PC-9 (cell line): ENCODE data around the gene LIF. TPM values are rescaled to one million over a fixed set of nuclear protein-coding genes. Genes with fewer than 3 reads are reported as not detected.

Experiments used
- BruUV-seq: library from RNA; stranded (reverse); fragments of 400-500 nt; replicated peaks from 2 replicates; lab custom pipeline; 2021; lab: Mats Ljungman, UMichigan
- CTCF ChIA-PET: fragments of 300-600 bp; sonication (Branson Sonifier 250); formaldehyde crosslinking; loops from one replicate; lab custom pipeline; 2022; ENCODE audit warnings: antibody characterized with exemption; lab: Charles Lee
- POLR2A ChIA-PET: fragments of 300-600 bp; sonication (Branson Sonifier 250); formaldehyde crosslinking; loops from one replicate; lab custom pipeline; 2022; ENCODE audit warnings: antibody characterized with exemption; ENCODE audit not compliant: unreplicated experiment; lab: Charles Lee
- DNase-seq, 2 experiments: peaks; one replicate each; pipeline versions ENCODE4 v3.0.0 to v3.0.0-alpha.2; 2015 to 2022; ENCODE audit warnings: mixed read lengths in 1 of 2
- H2AFZ ChIP-seq: fragments of 200-600 bp; sonication (generic); 2 replicates; pipeline ENCODE4 v1.8.1; 2017; ENCODE audit warnings: antibody characterized with exemption
- H3F3A ChIP-seq: fragments of 200-600 bp; sonication (generic); 2 replicates; pipeline ENCODE4 v1.8.1; 2017; ENCODE audit warnings: antibody characterized with exemption, mild to moderate bottlenecking, low read depth; ENCODE audit not compliant: insufficient read depth
- H3K27ac ChIP-seq: fragments of 200-600 bp; sonication (generic); 2 replicates; pipeline ENCODE4 v1.6.1; 2016; ENCODE audit warnings: mixed run types
- H3K27me3 ChIP-seq: fragments of 200-600 bp; sonication (generic); 2 replicates; pipeline ENCODE4 v1.6.1; 2016; ENCODE audit warnings: low read depth, mixed run types; ENCODE audit not compliant: insufficient read depth
- H3K36me3 ChIP-seq: fragments of 200-600 bp; sonication (generic); 2 replicates; pipeline ENCODE4 v1.6.1; 2016; ENCODE audit warnings: low read depth, mixed run types
- H3K4me1 ChIP-seq: fragments of 200-600 bp; sonication (generic); replicated peaks from 2 replicates; pipeline ENCODE4 v1.6.1; 2016; ENCODE audit warnings: mixed run types; ENCODE audit not compliant: insufficient read depth
- H3K4me2 ChIP-seq: fragments of 200-600 bp; sonication (generic); 2 replicates; pipeline ENCODE4 v1.6.1; 2017; ENCODE audit warnings: mixed run types
- H3K4me3 ChIP-seq: fragments of 200-600 bp; sonication (generic); 2 replicates; pipeline ENCODE4 v1.6.1; 2016; ENCODE audit warnings: mixed run types
- H3K79me2 ChIP-seq: fragments of 200-600 bp; sonication (generic); 2 replicates; pipeline ENCODE4 v1.6.1; 2017; ENCODE audit warnings: low read depth, mixed run types
- H3K9me2 ChIP-seq: fragments of 200-600 bp; sonication (generic); 2 replicates; pipeline ENCODE4 v1.8.1; 2017; ENCODE audit warnings: mild to moderate bottlenecking; ENCODE audit not compliant: insufficient read depth
- H3K9me3 ChIP-seq: fragments of 200-600 bp; sonication (generic); 2 replicates; pipeline ENCODE4 v1.8.1; 2016; ENCODE audit warnings: low read depth; ENCODE audit not compliant: insufficient read depth
- H4K20me1 ChIP-seq: fragments of 200-600 bp; sonication (generic); 2 replicates; pipeline ENCODE4 v1.8.1; 2017; ENCODE audit not compliant: insufficient read depth
- CTCF ChIP-seq: fragments of 200-600 bp; sonication (generic); conservative IDR thresholded peaks from 2 replicates; pipeline ENCODE4 v1.6.1; 2017; ENCODE audit warnings: mixed run types, antibody characterized with exemption, mild to moderate bottlenecking, moderate library complexity
- EZH2 ChIP-seq: fragments of 200-600 bp; sonication (generic); IDR thresholded peaks from 2 replicates; pipeline ENCODE4 v1.8.0; 2017; ENCODE audit warnings: antibody characterized with exemption, low read depth
- intact Hi-C: fragments of 100-400 bp; cut with micrococcal nuclease; formaldehyde crosslinking; loops from one replicate; pipeline ENCODE4 v1.10.0; 2022; ENCODE audit not compliant: unreplicated experiment
- total RNA-seq: library from RNA; stranded (reverse); gene quantifications from 2 replicates; pipeline ENCODE4 v1.2.3, GENCODE V29; 2021

The LIF gene
- total RNA-seq, 1 experiment from 2014 or later, result 17.4 TPM

- TF ChIP-seq EZH2 (no peak), CTCF (no peak)
- peaks cover 63% of the 10 kb centered on the region for H3F3A ChIP-seq
- intact Hi-C loops, result loop anchor here (1.0 to 2.0 kb wide), 4 partner anchors 11 to 88 kb away; no protein-coding TSS in a partner anchor
- no peak overlapping the region for H3K4me3 ChIP-seq
- peak overlapping the region; percentile 99 for H3K27ac ChIP-seq
- no peaks in the 10 kb centered on the region for H4K20me1 ChIP-seq
- TSS peak; percentile 95 for BruUV-seq
- H2AFZ ChIP-seq, result no peak overlapping the region
- H3K27me3 ChIP-seq, result no peaks in the 10 kb centered on the region
- H3K79me2 ChIP-seq, result no peaks in the 10 kb centered on the region
- no peaks in the 10 kb centered on the region for H3K9me2 ChIP-seq
- H3K4me1 ChIP-seq, result peaks cover 71% of the 10 kb centered on the region
- ChIA-PET POLR2A (interaction anchor here (0.5 to 1.0 kb wide), 6 partner anchors 12 to 1466 kb away, joined by 3 to 7 read pairs (median 5); partner anchors contain the start of gene PISD), CTCF (interaction anchor here (0.6 kb wide), 2 partner anchors 10 to 1450 kb away, joined by 3 to 16 read pairs; no protein-coding TSS in a partner anchor)
- H3K36me3 ChIP-seq, result no peaks in the 10 kb centered on the region
- peak overlapping the region; percentile 77 for H3K4me2 ChIP-seq
- no peaks in the 10 kb centered on the region for H3K9me3 ChIP-seq
- DNase-seq, result peak; percentile 88 to 100
Measured at GRCh38 chr22:30196141-30196879, 50.2 kb downstream of the LIF start.

- H3K36me3 ChIP-seq, result no peaks in the 10 kb centered on the region
- peak overlapping the region; percentile 99 for H3K27ac ChIP-seq
- CTCF ChIA-PET, result interaction anchor here (0.6 to 0.7 kb wide), 4 partner anchors 11 to 613 kb away, joined by 3 to 9 read pairs (median 4); no protein-coding TSS in a partner anchor
- H3K4me2 ChIP-seq, result peak overlapping the region; percentile 77
- H3K4me3 ChIP-seq, result peak overlapping the region; percentile 35; the same call in 1 of the 2 replicates
- H2AFZ ChIP-seq, result no peak overlapping the region
- peaks cover 71% of the 10 kb centered on the region for H3K4me1 ChIP-seq
- no peaks in the 10 kb centered on the region for H3K9me3 ChIP-seq
- POLR2A ChIA-PET, result interaction anchor here (0.5 to 1.0 kb wide), 7 partner anchors 13 to 1467 kb away, joined by 3 to 14 read pairs (median 6); partner anchors contain the start of gene PISD
- intact Hi-C loops, result loop anchor here (1.0 to 2.0 kb wide), 4 partner anchors 12 to 87 kb away; no protein-coding TSS in a partner anchor
- TSS peak; percentile 99 for BruUV-seq
- TF ChIP-seq EZH2, result no peak
- TF ChIP-seq CTCF, result no peak
- no peaks in the 10 kb centered on the region for H4K20me1 ChIP-seq
- no peaks in the 10 kb centered on the region for H3K27me3 ChIP-seq
- DNase-seq, result no peak
- peaks cover 63% of the 10 kb centered on the region for H3F3A ChIP-seq
- no peaks in the 10 kb centered on the region for H3K79me2 ChIP-seq
- H3K9me2 ChIP-seq, result no peaks in the 10 kb centered on the region
Measured at GRCh38 chr22:30195245-30196140, 51.1 kb downstream of the LIF start.
